SK-N-SH treated with all-trans-retinoic acid at 6 μM for 48 hours (cell line): ENCODE data around the gene DCDC2C.

Experiments used
- ATAC-seq: fragments of 200-7000 bp; cut with Tn5 transposase; 3 replicates; pipeline ENCODE4 v1.9.1; 2020; ENCODE audit warnings: mild to moderate bottlenecking, moderate library complexity
- ARNTL ChIP-seq: fragments of 450-650 bp; formaldehyde crosslinking; IDR thresholded peaks from 2 replicates; pipeline ENCODE4 v1.5.0; 2020; ENCODE audit warnings: low read depth, mild to moderate bottlenecking, moderate library complexity, borderline replicate concordance
- BACH2 ChIP-seq: fragments of 250-450 bp; sonication (Bioruptor Pico); IDR thresholded peaks from 2 replicates; pipeline ENCODE4 v1.9.0; 2021; ENCODE audit warnings: mild to moderate bottlenecking, borderline replicate concordance
- CREB5 ChIP-seq: fragments of 250-450 bp; sonication (Bioruptor Pico); IDR thresholded peaks from 2 replicates; pipeline ENCODE4 v1.5.1; 2020; ENCODE audit warnings: low read depth, mild to moderate bottlenecking, moderate library complexity
- CSDC2 ChIP-seq: fragments of 250-450 bp; sonication (Bioruptor Pico); IDR thresholded peaks from 2 replicates; pipeline ENCODE4 v1.5.0; 2020; ENCODE audit warnings: mild to moderate bottlenecking, moderate library complexity
- CSRNP3 ChIP-seq: fragments of 250-450 bp; sonication (Bioruptor Pico); IDR thresholded peaks from 2 replicates; pipeline ENCODE4 v1.5.1; 2021; ENCODE audit warnings: mild to moderate bottlenecking, moderate library complexity
- GLIS3 ChIP-seq: fragments of 250-450 bp; sonication (Bioruptor Pico); IDR thresholded peaks from 2 replicates; pipeline ENCODE4 v1.5.0; 2020; ENCODE audit warnings: mild to moderate bottlenecking, moderate library complexity
- ISL1 ChIP-seq: fragments of 250-450 bp; sonication (Bioruptor Pico); IDR thresholded peaks from 2 replicates; pipeline ENCODE4 v2.1.2; 2022; ENCODE audit warnings: mild to moderate bottlenecking, moderate library complexity
- OSR1 ChIP-seq: fragments of 250-450 bp; sonication (Bioruptor Pico); IDR thresholded peaks from 2 replicates; pipeline ENCODE4 v1.8.0; 2022; ENCODE audit warnings: moderate library complexity, mild to moderate bottlenecking, inconsistent platforms
- PATZ1 ChIP-seq: fragments of 250-450 bp; sonication (Bioruptor Pico); IDR thresholded peaks from 2 replicates; pipeline ENCODE4 v1.8.0; 2020; ENCODE audit warnings: mild to moderate bottlenecking, moderate library complexity, borderline replicate concordance
- POU6F1 ChIP-seq: fragments of 250-450 bp; sonication (Bioruptor Pico); IDR thresholded peaks from 2 replicates; pipeline ENCODE4 v1.8.0; 2021; ENCODE audit warnings: low read depth, mild to moderate bottlenecking, moderate library complexity, borderline replicate concordance
- PPARA ChIP-seq: fragments of 250-450 bp; sonication (Bioruptor Pico); IDR thresholded peaks from 2 replicates; pipeline ENCODE4 v1.5.0; 2020; ENCODE audit warnings: mild to moderate bottlenecking, borderline replicate concordance
- RARB ChIP-seq: fragments of 250-450 bp; sonication (Bioruptor Pico); IDR thresholded peaks from 2 replicates; pipeline ENCODE4 v1.8.0; 2021; ENCODE audit warnings: mild to moderate bottlenecking, moderate library complexity
- SNAI2 ChIP-seq: fragments of 250-450 bp; sonication (Bioruptor Pico); IDR thresholded peaks from 2 replicates; pipeline ENCODE4 v1.5.0; 2020; ENCODE audit warnings: mild to moderate bottlenecking, moderate library complexity
- TCF4 ChIP-seq: fragments of 250-450 bp; sonication (Bioruptor Pico); IDR thresholded peaks from 2 replicates; pipeline ENCODE4 v1.8.0; 2021; ENCODE audit warnings: mild to moderate bottlenecking, moderate library complexity, borderline replicate concordance
- TOX ChIP-seq: fragments of 250-450 bp; sonication (Bioruptor Pico); IDR thresholded peaks from 2 replicates; pipeline ENCODE4 v1.8.0; 2021; ENCODE audit warnings: mild to moderate bottlenecking, moderate library complexity, borderline replicate concordance
- ZC3H10 ChIP-seq: fragments of 250-450 bp; sonication (Bioruptor Pico); IDR thresholded peaks from 2 replicates; pipeline ENCODE4 v1.5.1; 2021; ENCODE audit warnings: mild to moderate bottlenecking, moderate library complexity
- ZFP3 ChIP-seq: fragments of 250-450 bp; sonication (Bioruptor Pico); IDR thresholded peaks from 2 replicates; pipeline ENCODE4 v1.5.0; 2020; ENCODE audit warnings: mild to moderate bottlenecking, moderate library complexity
- ZNF565 ChIP-seq: fragments of 450-650 bp; formaldehyde crosslinking; conservative IDR thresholded peaks from 2 replicates; pipeline ENCODE4 v1.5.0; 2020; ENCODE audit warnings: low read depth, mild to moderate bottlenecking, moderate library complexity
- ZNF70 ChIP-seq: fragments of 450-650 bp; formaldehyde crosslinking; IDR thresholded peaks from 2 replicates; pipeline ENCODE4 v1.5.0; 2020; ENCODE audit warnings: mild to moderate bottlenecking, moderate library complexity
- ZNF8 ChIP-seq: fragments of 450-650 bp; formaldehyde crosslinking; IDR thresholded peaks from 2 replicates; pipeline ENCODE4 v1.5.0; 2020; ENCODE audit warnings: mild to moderate bottlenecking, moderate library complexity

Gene DCDC2C

GRCh38 chr2:3703236-3703756, at the start of gene DCDC2C:
Gene DCDC2C (plus strand): TSS chr2:3703575. CDS start chr2:3703752, 177 bp downstream.
- TF ChIP-seq CREB5 (CRISPR knock-in tag) (no peak), TOX (CRISPR knock-in tag) (no peak), ZNF70 (CRISPR knock-in tag) (no peak), ARNTL (no peak), PATZ1 (no peak), RARB (no peak), OSR1 (CRISPR knock-in tag) (no peak), CSRNP3 (CRISPR knock-in tag) (no peak), ZFP3 (CRISPR knock-in tag) (no peak), CSDC2 (CRISPR knock-in tag) (no peak), SNAI2 (no peak), ZNF8 (CRISPR knock-in tag) (no peak), POU6F1 (CRISPR knock-in tag) (no peak), ZC3H10 (CRISPR knock-in tag) (no peak), PPARA (CRISPR knock-in tag) (no peak), BACH2 (CRISPR knock-in tag) (no peak), ZNF565 (no peak)
- no peak for ATAC-seq

GRCh38 chr2:3654011-3654410, 49.4 kb upstream of the DCDC2C start:
- TF ChIP-seq TOX (CRISPR knock-in tag) = no peak
- TF ChIP-seq TCF4 (CRISPR knock-in tag) = no peak
- TF ChIP-seq PATZ1 = no peak
- TF ChIP-seq ZNF565 = no peak
- no peak for TF ChIP-seq ARNTL
- no peak for TF ChIP-seq ZNF8 (CRISPR knock-in tag)
- no peak for TF ChIP-seq ISL1 (CRISPR knock-in tag)
- TF ChIP-seq CSDC2 (CRISPR knock-in tag) = no peak
- no peak for TF ChIP-seq OSR1 (CRISPR knock-in tag)
- TF ChIP-seq CSRNP3 (CRISPR knock-in tag) = no peak
- no peak for TF ChIP-seq ZNF70 (CRISPR knock-in tag)
- TF ChIP-seq ZFP3 (CRISPR knock-in tag) = no peak
- TF ChIP-seq GLIS3 (CRISPR knock-in tag) = no peak
- ATAC-seq = no peak
